GM18517 (cell line): Measurements from ENCODE around the gene TTC4.
A peak's percentile ranks its signal among the peaks of the same experiment; 100 is the strongest.

Experiments
- ATAC-seq: cut with Tn5 transposase; IDR thresholded peaks from one replicate; pipeline ENCODE4 v1.9.1; 2021; ENCODE audit warnings: mild to moderate bottlenecking, moderate library complexity; ENCODE audit not compliant: unreplicated experiment

The TTC4 gene, protein sequence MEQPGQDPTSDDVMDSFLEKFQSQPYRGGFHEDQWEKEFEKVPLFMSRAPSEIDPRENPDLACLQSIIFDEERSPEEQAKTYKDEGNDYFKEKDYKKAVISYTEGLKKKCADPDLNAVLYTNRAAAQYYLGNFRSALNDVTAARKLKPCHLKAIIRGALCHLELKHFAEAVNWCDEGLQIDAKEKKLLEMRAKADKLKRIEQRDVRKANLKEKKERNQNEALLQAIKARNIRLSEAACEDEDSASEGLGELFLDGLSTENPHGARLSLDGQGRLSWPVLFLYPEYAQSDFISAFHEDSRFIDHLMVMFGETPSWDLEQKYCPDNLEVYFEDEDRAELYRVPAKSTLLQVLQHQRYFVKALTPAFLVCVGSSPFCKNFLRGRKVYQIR

DNA sequence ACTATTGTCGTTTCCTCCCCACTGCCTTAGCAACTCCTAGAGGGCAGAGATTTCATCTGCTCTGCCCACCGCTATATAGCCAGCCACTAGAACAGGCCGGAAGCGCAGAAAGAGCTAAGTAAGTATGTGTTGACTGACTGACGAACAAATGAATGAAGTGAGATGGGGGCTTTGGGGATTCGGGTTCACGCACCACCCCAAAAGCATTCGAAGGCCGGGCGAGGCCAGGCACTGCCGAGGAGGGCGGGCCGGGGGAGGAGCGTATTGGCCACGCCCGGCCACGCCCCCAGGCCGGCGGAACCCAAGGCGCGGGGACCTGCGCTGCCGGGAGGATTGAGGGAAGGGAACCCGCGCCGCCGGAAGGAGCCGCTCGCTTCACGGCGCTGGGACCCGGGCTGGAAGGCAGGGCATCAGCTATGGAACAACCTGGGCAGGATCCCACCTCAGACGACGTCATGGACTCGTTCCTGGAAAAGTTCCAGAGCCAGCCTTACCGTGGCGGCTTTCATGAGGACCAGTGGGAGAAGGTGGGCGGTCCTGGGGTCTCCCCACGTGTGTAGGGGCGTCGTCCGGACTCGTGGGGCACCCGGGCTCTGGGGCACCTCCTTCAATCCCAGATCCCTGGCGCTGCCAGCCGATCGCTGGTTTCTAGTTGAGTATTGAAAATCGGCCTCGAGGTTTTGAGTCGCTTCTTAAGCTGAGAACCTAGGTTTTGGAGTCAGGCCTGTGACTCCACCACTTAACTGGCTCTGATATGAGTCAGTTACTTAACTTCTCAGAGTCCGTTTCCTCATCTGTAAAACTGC is at the start of gene TTC4:
TTC4 (plus strand) TSS at position 369 of the 806 bp plus-strand sequence; CDS start at position 417, 48 bp downstream.
- ATAC-seq, result peak; percentile 82

DNA sequence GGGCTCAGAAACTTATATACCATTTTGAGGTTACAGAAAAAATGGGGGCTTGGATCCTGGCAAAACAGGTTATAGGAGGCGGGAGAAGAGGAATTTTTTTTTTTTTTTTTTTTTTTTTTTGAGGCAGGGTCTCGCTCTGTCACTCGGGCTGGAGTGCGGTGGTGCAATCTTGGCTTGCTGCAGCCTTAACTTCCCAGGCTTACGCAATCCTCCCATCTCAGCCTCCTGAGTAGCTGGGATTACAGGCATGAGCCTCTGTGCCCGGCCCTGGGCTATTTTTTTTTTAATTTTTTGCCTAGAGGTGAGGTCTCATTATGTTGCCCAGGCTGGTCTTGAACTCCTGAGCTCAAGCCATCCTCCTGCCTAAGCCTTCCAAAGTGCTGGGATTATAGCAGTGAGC is 49.3 kb upstream of the TTC4 start:
- ATAC-seq, result no peak

DNA sequence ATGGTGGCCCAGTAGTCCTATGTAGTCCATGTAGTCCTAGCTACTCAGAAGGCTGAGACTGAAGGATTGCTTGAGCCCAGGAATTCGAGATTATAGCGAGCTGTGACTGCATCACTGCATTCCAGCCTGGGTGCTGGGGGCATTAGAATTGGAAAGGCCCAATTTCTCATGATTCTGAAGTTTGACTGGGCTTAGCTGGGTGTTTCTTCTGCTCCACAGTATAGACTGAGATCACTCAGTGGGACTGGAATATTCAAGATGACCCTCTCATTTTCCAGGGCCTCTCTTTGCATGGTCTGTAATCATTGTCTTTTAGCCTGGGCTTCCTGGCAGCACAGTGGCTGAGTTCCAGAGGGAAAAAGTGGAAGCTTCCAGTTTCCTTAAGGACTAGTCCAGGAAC is 47.9 kb upstream of the TTC4 start:
- ATAC-seq, result no peak

DNA sequence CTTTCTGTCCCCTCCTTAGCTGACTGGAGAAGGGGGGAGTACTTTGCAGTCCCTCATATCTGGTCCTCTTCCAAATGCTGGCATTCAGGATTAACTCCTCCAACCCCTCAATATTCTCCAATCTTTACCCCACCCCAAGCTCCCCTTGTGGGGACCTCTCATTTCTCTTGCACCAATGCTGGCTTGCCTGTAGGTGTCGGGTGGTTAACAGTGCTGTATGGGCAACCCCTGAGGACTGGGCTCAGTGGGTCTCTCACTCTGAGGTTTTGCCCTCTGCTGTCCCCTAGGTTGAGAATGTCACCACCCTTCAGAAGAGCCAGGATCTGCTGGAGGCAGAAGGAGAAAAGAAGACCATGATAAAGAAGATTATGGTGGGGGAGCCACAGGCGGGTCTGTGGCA is 47.1 kb upstream of the TTC4 start:
- no peak for ATAC-seq

DNA sequence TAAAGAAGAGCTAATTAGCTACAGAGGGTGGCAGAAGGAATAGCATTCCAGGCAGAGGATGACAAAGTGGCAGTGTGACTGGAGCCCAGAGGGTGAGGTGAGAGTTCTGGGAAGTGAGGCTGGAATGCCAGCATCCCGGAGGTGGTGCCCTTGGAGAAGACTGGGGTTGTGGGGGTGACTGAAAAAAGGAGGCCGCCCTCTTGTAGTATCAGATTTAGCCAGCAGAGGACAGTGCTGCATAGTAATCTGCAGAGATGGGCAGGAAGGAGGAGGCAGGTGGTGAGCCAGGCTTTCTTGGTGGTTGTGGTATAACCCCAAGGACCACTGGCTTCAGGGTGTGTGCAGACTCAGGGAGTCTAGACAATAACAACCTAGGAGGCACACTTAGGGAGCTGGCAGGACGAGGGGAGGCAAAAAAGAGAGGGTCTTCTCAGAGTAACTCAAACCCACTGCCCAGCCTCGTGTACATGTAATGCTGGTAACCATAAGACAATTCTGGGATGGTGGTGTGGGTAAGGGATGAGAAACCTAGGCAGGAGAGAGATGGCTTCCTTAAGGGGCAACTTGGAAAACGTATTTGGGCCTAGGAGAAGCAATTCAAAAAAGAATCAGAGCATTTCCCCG is 43.6 kb upstream of the TTC4 start:
- no peak for ATAC-seq

DNA sequence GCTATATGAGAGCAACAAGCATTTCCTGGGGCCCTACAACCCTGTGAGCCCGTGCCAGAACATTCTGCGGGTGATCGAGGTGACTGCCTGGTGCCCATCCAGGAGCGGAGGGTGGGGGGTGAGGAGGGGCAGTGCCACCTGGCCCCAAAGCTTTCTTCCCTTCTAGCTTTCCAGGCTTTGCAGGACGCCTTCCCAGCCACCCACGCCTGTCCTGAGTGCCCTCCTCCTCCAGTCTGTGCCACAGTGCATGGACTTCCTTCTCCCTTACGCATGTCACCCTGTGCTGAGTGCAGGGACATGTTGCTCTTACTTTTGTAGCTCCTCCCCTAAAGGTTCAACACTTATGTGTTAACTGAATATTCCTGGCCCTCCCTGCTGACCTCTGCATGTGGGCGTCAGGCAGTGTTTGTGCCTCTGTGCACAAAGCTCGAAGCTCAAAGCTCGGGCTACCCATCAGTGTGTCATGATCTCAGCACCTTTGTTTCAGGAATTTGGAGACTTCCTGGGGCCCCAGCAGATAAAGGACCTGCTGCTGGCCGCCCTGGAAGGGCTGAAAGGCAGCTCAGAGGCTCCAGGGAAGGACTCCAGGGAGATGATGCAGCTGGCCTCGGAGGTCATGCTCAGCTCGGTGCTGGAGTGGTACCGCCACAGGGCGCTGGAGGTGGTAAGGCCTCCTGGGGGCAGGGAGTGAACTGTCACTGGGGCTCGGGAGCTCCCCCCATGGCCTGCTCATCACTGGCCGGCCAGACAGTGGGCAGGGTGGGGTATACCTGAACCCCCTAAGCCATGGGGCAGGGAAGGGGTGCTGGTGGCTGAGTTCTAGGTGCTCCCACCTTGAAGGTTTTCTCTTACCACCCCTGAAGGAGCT is 36.7 kb upstream of the TTC4 start:
- ATAC-seq, result no peak

DNA sequence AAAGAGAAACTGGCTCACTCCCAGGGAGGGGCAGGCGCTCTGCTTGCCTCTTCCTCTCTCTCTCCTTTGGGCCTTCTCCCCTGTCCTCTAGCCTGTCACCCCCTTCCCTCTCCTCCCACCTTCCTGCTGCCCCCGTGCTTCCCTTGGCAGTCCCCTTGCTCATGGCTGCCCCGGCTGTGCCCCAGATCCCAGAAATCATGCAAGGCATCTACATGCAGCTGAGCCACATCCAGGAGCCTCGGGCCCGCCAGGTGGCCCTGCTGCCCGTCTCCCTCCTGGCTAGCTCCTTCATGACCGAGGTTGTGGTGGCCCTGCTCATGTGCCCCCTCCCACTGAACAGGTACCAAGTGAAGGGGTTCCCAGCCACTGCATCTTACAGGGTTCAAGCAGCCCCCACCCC is 36.0 kb upstream of the TTC4 start:
- no peak for ATAC-seq

DNA sequence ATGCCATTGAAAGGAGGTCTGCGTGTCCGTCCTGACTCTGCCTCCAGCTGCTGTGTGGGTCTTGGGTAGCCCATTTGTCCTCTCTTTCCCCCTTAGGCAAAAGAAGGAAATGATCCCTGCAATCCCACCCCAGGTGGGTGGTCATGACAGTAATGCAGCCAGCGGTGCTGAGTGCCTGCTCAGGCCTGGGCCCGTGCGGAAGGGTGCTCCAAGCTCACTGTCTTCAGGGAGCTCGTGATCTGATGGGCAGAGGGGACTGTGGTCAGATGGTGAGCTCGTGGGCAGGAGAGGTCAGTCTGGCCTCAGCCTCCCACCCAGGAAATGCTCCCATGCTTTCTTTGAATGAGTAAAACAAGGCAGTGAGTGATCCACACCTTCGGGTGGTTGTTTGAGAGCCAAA is 35.3 kb upstream of the TTC4 start:
- ATAC-seq, result no peak

DNA sequence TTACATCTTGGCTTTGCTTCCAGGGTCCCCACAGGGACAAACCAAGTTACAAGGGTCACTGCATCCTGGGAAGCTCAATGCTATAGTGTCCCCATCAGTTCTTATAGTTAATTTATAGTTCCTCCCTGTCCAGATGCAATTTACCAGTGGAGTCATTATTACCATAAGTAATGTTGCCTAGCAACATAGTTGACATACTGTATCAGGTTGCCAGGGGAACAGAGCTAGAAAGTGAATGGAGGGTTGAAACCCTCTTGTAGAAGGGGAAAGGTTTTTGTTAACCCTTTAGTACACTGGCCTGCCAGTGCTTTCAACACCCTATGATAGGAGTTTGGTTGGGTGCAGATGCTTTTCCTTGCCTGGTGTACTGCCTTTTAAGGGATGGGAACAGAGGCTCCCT is 34.3 kb upstream of the TTC4 start:
- ATAC-seq, result no peak

DNA sequence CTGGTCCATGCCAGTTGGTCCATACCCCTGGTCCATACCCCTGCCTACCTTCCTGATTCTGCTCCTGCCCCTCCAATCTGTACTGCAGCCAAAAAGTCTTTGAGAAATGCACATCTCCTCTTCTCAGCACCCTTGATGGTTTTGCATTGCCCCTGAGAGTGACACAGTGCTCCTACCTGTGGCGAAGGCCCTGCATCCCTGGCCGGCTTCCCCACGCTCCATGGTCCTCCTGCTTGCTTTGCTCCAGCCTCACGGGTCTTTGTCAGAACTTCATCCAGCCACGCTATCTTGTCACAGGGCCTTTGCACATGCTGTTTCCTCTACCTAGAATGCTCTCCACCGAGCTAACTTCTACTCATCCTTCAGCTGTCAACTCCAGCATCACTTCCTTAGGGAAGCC is 32.2 kb upstream of the TTC4 start:
- ATAC-seq, result no peak

DNA sequence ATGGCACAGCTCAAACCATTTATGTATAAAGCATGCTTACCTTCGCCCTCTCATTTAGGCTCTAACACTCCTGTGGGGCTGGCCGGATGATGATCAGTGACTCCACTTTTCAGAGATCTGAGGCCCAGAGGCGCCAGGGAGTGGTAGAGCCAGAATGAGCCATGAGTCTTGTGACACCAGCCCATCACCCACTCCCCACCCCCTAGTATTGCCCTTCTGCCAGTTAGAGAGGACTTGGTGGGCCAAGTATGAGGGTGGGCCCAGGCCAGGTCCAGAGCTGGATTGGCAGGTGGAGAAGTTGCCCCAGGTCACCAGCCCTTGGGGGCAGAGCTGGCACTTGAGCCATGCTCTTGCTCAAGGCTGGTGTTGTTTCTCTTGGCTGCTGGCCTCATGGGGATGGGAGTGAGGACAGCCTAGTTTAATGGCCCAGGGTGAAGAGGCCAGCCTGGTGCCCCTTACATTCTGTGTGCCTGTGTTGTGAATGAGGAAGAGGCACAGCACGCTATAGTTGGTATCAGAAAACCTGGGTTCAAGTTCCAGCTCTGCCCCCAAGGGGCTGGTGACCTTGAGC is 30.2 kb upstream of the TTC4 start:
- no peak for ATAC-seq

DNA sequence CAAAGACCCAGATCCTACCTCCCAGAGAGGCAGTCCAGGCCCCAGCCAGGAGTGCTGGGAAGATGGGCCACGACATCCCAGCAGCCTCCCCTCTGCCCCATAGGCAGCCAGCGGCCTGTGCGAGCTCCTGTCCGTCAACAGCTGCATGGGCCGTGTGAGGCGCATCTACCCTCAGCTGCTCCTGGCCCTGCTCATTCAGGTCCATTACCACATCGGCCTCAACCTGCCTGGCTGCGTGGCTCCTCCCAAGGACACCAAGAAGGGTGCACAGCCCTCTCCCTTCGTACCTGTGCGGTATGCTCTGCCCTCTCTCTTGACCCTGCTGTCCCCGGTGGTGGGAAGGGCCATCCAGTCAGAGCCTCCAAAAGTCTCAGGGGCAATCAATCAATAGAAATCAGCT is 29.5 kb upstream of the TTC4 start:
- no peak for ATAC-seq

DNA sequence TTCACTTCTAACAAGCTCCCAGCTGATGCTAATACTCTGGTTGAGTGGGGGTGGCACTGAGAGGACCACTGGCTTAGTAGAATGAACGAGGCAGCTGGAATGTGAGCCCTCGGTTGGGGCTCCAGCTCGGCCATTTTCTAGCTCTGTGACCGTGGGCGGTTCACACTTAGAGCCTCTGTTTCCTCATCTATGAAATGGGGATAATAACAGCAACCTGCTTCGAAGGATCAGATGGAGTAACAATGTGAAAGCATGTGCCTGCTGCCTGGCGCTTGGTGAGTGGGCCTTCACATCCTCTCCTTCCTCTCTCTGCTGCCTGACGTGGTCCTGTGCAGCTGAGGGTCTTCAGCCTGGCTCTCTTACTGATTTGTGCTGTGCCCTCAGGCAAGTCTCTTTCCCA is 20.9 kb upstream of the TTC4 start:
- no peak for ATAC-seq

DNA sequence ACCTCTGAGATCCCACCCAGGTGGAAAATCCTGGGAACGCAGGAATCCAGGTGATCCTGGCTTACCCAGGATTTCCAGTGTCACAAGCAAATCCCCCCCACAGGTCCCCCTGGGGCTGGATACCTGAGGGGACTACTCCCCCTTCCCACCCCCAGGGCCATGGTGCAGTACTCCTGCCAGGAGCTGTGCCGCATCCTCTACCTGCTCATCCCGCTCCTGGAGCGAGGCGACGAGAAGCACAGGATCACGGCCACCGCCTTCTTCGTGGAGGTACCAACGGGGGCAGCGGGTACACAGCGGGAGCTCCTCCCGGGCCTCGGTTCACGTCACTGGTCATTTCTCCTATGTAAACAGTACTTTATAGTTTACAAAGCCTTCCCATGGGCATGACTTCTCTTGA is 20.4 kb upstream of the TTC4 start:
- ATAC-seq, result no peak

DNA sequence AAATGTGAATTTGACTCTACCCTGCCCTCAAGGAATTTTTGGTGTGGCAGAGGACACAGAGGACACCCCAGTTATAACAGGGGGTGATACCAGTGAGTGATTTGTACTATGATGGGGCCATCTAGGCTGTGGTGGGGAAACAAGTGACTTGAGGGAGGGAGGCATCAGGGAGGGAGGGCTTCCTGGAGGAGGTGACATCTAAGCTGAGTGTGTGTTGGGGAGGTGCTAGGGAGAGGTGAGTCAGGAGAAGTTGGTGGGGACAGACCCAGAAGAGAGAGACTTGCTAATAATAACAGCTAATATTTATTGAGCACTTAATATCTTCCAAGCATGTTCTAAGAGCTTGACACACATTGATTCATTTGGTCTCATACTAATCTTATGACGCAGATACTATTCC is 19.9 kb upstream of the TTC4 start:
- ATAC-seq, result no peak

DNA sequence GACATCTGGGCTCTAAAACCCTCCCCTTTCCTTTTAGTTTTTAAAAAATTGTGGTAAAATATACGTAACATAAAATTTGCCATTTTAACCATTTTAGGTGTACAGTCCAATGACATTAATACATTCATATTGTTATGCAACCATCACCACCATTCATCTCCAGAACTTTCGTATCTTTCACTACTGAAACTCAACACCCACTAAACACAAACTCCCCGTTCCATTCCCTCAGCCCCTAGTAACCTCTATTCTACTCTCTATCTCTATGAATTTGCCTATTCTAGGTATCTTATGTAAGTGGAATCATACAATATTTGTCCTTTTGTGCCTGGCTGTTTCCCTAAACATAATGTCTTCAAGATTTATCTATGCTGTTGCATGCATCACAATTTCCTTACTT is 19.4 kb upstream of the TTC4 start:
- ATAC-seq, result no peak

DNA sequence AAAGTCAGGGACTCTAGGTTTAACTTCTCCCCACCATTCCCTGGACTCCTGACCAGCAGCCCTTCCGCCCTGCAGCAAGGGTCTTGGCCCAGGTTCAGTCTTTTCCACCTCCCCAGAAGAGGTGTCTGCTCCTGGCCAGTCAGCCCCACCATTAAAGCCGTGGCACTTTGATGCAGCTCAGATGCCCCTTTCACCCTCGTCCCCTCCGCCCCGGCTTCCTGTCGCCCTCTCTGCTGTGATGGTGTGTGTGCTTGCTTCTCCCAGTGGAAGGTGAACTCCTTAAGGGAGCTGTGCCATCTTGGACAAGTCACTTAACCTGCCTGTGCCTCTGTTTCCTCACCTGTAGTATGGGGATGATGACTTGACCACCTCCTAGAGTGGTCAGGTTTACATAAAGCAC is 17.8 kb upstream of the TTC4 start:
- no peak for ATAC-seq

DNA sequence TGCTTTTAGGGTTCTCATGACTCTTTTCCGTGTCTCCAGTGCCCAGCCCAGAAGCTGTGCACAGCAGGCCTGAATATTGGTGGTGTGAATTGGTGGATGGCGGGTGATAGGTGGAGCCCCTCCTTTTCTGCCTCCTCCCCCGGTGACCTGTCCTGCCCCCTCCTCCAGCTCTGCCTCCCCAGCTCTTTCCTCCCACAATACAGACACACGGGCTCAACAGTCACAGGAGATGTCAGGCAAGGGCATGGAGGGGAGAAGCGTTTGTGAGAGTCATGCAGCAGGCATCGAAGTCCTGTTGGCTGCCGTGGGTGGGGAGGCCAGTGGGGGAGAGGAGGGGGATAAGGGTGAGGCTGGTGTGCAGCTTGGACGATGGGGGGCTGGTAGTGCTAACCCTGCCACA is 17.3 kb upstream of the TTC4 start:
- no peak for ATAC-seq

DNA sequence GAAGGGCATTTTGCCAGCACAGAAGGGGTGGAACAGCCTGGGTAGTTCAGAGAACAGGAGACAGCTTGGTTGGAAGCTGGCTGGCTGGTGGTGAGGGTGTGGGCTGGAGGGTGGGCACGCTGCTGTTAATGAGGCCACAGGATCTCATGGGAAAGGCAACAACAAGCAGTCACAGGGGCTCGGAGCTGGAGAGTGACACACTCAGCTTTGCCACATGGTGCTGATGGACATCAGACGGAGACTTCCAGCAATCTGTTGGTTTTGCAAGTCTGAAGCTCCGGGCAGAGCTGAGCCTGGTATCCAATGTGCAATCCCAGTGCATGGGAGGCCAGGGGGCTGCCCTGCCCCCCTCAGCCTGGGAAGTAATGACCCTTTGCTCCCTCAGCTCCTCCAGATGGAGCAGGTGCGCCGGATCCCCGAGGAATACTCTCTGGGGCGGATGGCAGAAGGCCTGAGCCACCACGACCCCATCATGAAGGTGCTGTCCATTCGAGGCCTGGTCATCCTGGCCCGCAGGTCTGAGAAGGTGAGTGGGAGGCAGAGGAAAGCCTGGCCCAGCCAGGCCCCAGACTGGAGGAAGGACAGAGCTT is 15.6 kb upstream of the TTC4 start:
- no peak for ATAC-seq

DNA sequence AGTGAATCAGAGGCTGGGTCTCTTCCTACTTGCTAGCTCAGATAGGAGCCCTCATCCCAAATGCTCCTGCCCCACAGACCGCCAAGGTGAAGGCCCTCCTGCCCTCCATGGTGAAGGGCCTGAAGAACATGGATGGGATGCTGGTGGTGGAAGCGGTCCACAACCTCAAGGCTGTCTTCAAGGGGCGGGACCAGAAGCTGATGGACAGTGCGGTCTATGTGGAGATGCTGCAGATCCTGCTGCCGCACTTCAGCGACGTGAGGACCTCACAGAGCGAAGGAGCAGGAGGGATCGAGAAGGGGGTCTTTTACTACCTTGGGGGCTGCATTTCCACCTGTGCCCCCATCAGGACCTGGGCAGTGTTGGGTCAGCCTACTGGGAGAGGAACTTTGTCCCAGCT is 14.6 kb upstream of the TTC4 start:
- ATAC-seq, result no peak
